NCI-H2171 (cell line): Measurements from ENCODE around the gene ASB18.
"Not testable (repeated sequence)": the region's sequence is repeated elsewhere in the genome, so short reads cannot be mapped to it uniquely, and the experiment has no call there.

Experiments used
- DNase-seq: peaks from one replicate; lab custom pipeline; 2025; lab: John Stamatoyannopoulos, UW

Gene ASB18, protein sequence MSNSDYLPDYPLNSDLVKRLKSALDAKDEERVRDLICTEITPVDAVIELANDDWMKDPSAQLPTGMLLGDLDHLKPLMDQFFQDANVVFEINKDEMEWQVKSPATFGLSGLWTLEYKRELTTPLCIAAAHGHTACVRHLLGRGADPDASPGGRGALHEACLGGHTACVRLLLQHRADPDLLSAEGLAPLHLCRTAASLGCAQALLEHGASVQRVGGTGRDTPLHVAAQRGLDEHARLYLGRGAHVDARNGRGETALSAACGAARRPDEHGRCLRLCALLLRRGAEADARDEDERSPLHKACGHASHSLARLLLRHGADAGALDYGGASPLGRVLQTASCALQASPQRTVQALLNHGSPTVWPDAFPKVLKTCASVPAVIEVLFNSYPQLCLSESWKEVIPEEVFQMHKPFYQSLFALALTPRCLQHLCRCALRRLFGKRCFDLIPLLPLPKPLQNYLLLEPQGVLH

GRCh38 chr2:236264256-236264655, at the start of gene ASB18:
Gene ASB18 (minus strand): TSS chr2:236264406. CDS start chr2:236264345, 61 bp downstream.
- DNase-seq, result no peak

GRCh38 chr2:236311286-236311685, 47.1 kb upstream of the ASB18 start:
- DNase-seq, result no peak

GRCh38 chr2:236309669-236310029, 45.4 kb upstream of the ASB18 start:
- DNase-seq, result no peak

DNA sequence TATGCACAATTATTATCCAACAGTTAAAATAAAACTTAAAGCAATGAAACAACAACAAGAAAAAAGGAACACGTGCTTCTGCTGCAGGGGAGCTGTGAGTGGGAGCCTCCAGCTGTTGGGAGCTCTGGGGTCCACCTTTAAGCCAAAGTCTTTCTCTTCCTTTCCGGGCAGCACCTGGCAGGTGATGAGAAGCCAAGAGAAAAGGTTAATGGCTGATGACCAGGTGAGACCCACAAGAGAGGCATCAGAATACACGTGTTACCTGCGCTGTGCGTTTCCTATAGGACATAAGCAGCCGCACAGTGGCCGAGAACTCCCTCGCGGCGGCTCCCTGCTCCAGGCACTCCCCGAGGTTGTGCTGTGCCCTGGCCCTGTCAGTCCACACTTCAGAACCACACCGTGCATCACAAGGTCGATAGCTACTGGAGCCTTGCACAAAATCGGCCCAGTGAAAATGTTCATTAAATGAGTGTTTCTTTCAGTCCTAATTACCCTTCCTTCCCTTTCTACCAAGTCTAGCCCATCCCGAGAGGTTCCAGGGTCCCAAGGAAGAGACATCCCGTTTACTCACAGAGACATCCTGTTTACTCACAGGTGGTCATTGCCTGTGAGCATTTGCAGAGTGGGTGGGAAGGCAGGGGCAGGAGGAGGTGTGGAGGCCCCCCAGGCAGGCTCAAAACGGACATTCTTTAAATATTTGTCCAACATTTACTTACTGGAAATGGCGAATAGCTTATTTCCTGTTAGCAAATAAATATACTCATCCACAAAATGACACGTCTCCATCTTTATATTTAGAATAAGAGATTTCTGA, 44.9 kb upstream of the ASB18 start:
- DNase-seq, result no peak

DNA sequence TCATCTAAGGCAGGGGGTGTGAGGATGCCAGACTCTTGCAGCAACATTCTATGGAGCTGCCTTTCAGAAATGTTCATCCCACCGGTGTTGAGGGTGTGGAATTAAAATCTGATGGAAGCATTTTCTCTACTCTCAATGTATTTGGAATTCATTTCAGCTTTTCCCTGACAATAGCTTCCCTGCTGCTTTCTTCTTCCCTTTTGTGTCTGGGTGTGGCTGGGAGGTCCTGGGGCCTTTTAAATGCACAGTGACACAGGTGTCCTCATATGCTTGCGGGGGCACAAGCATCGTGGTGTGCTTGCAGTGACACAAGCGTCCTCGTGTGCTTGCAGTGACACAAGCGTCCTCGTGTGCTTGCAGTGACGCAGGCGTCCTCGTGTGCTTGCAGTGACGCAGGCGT, 43.4 kb upstream of the ASB18 start:
- no peak for DNase-seq

DNA sequence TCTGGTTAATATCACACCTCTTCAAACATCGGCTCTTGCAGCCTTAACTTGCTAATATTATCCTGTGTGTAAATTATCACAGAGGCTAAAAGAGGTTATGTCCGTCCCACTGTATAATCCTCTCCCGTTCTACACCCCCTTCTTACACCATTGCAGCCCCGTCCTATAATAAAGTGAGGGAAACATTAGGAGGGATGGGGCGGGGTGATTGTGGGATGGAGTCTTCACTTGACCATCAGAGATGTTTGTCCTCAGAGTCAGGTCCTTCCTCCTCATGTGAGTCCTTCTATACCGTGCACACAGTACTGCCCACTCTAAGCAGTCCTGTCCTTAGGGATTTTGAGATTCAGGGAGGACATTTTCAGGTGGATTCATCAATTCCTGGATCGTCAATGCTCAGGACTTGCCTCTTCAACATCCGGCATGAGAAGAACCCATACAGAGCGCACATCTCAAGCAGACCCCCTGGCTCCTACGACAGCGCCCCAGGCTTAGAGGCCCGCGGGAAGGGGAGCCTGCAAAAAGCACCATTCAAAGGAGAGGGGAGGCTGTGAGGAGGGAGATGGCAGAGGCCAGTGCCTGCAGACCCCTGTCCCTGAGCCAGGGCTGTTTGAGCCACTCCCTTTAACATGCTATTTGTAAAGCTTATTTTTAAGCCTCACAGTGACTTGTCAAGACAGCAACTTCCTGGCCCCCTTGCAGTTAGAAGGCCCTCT, 42.8 kb upstream of the ASB18 start:
- no peak for DNase-seq

GRCh38 chr2:236305964-236306605, 41.9 kb upstream of the ASB18 start:
- DNase-seq, result no peak

DNA sequence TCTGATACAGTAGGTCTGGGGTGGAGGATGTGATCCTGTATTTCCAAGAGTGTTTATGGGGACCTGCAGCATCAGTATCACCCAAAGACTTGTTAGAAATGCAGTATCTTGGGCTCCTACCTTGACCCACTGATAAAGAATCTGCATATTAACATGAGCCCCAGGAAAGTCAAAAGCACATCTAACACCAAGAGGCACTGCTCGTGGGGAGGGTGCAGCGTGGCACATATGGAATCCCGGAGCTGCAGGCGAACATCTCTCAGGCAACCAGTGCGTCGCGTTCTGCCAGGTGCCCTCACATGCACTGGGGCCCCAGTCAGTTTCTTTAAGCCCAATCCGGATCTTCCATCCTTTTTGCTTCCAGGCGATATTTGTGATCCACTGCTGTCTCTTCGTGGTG, 41.3 kb upstream of the ASB18 start:
- DNase-seq, result no peak

DNA sequence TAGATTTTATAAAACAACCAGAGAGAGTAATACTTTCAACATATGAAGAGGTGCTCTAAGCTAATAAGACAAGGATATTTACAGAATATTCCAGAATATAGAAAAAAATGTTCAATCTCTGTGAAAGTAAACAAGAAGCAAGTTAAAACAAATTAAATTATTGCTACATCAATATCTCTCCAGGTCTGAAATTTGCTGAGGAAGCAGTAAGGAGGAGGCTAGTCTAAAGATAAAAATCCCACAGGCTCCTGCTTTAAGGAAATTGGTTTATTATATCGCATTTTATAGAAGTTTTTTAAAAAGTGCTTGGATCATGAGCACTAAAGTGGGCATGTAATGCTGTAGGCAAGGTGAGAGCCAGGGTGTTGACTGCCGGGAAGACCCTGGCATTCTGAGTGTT, 39.7 kb upstream of the ASB18 start:
- DNase-seq, result no peak

GRCh38 chr2:236302555-236302954, 38.3 kb upstream of the ASB18 start:
- no peak for DNase-seq

- DNase-seq, result no peak
Measured at GRCh38 chr2:236298924-236299475, 34.8 kb upstream of the ASB18 start.

- no peak for DNase-seq
Measured at GRCh38 chr2:236295481-236295880, 31.3 kb upstream of the ASB18 start.

DNA sequence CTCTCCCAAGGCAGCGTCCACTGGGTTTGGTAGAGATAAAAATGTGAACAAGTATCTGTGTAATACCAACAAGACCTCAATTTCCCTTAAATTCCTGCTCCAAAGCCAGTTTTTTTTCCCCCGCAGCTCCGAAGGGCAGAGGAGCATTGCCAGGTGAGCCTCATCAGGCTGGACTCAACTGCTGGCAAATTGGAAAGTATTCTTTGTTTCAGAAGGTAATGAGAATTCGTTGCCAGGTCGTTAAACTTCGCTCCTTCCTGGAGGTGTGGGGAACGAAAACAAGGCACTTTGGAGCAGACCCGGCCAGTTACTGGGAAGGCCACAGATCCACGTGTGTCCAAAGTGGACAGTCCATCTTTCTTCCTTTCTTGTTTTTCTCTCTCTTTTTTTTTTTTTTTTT, 30.4 kb upstream of the ASB18 start:
- no peak for DNase-seq

GRCh38 chr2:236293241-236293810, 29.1 kb upstream of the ASB18 start:
- DNase-seq, result no peak

DNA sequence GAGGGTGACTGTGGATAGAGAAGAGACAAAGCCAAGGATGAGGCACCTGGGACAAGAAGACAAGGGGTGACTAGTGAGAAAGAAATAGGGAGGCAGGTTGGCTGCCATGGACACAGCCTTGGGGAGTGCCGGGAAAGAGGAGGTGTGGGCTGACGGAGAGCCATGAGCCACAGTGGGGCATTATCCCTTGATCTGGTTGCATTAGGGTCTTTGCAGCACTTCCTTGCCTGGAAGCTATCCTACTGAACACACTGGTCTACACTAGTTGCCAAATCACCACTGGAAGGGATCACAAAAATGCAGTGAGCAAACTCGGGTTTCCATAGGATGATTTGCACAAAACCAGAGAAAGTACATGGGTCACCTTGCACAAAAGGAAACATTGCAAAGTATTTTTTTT, 27.7 kb upstream of the ASB18 start:
- no peak for DNase-seq

DNA sequence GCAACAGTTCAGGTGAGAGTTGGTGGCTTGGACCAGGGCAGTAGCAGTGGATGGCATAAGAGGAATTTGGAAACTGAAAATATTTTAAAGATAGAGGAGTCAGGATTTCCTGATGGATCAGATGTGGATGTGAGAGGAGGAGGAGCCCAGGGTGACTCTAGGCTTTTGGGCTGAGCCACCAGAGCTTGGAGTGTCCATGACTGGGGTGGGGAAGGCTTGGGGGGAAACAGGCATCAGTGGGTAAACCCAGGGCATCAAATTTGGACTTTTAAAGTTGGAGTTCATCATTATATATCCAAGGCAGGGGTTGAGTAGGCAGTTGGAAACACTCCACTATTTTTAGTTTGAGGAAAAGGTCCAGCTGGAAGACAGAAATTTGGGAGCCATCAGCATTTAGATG, 27.3 kb upstream of the ASB18 start:
- no peak for DNase-seq

- no peak for DNase-seq
Measured at GRCh38 chr2:236290742-236291425, 26.7 kb upstream of the ASB18 start.

GRCh38 chr2:236289766-236290462, 25.7 kb upstream of the ASB18 start:
- no peak for DNase-seq

DNA sequence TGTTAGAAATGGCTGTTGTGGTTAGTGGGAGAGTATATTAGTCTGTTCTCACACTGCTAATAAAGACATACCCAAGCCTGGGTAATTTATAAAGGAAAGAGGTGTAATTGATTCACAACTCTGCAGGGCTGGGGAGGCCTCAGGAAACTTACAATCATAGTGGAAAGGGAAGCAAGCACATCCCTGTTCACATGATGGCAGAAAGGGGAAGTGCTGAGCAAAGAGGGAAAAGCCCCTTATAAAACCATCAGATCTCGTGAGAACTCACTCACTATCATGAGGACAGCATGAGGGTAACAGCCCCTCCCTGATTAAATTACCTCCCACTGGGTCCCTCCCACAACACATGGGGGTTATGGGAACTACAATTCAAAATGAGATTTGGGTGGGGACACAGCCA, 24.2 kb upstream of the ASB18 start:
- not testable (repeated sequence) for DNase-seq

DNA sequence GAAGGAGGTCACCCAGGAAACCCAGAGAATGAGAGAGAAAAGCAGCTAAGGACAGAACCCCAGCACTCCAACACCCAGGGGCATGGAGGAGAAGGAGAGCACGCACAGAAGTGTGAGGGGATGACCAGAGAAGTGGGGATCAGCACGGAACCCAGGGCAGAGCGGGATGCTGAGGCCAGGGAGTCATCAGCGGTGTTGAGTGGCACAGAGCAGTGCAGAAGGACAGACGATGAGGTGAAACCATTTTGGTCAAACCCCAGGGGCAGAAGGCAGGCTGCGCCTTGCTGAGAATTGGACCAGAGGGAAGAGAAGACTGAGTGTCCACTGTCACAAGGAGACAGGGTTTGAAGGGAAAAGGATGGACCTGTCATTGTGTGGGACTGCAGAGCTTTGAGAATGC, 23.4 kb upstream of the ASB18 start:
- no peak for DNase-seq
